Measurements from ENCODE around the gene TSGA10. TPM values are rescaled to one million over a fixed set of nuclear protein-coding genes. Genes with fewer than 3 reads are reported as not detected.

Gene TSGA10
- total and polyA plus RNA-seq, 2 donors from 2014 or later, result 5.3 to 16.1 TPM

GRCh38 chr2:98959810-98960507 is 194.8 kb downstream of the TSGA10 start:
- H3K4me3 ChIP-seq (ENCODE audit: low read length in 3 of 3), result no peak overlapping the region
- no peak for DNase-seq
- H3K9me3 ChIP-seq (ENCODE audit: control insufficient read depth in 2 of 3, insufficient read depth in 1 of 3, low read length in 3 of 3), result peaks cover 0 to 2% (median 0%) of the 10 kb centered on the region in 3 donors
- H3K4me1 ChIP-seq (ENCODE audit: control insufficient read depth in 2 of 3, insufficient read depth in 2 of 3, low read depth in 1 of 3, low read length in 3 of 3), result no peaks in the 10 kb centered on the region
- no peak overlapping the region for H3K27ac ChIP-seq (ENCODE audit: low read depth in 2 of 2, low read length in 2 of 2)
- TF ChIP-seq CTCF (IDR thresholded peaks at IDR 0.05; ENCODE audit: borderline replicate concordance, extremely low read depth, insufficient read depth), result no peak
- H3K27me3 ChIP-seq (ENCODE audit: control insufficient read depth, insufficient read depth, low read length), result no peaks in the 10 kb centered on the region
- H3K36me3 ChIP-seq (ENCODE audit: control insufficient read depth in 2 of 3, insufficient read depth in 3 of 3, low read length in 3 of 3), result no peaks in the 10 kb centered on the region
- no peak for FAIRE-seq
- no peak overlapping the region for H3K9ac ChIP-seq (ENCODE audit: low read length in 3 of 3)
- intact Hi-C loops (cut with DNase I), result no loop called here

- intact Hi-C loops (cut with DNase I), result no loop called here
- no peaks in the 10 kb centered on the region for H3K4me1 ChIP-seq (ENCODE audit: control insufficient read depth in 2 of 3, insufficient read depth in 2 of 3, low read depth in 1 of 3, low read length in 3 of 3)
- DNase-seq, result no peak
- H3K9me3 ChIP-seq (ENCODE audit: control insufficient read depth in 2 of 3, insufficient read depth in 1 of 3, low read length in 3 of 3), result no peaks in the 10 kb centered on the region
- no peak overlapping the region for H3K27ac ChIP-seq (ENCODE audit: low read depth in 2 of 2, low read length in 2 of 2)
- no peak overlapping the region for H3K9ac ChIP-seq (ENCODE audit: low read length in 3 of 3)
- no peak overlapping the region for H3K4me3 ChIP-seq (ENCODE audit: low read length in 3 of 3)
- no peaks in the 10 kb centered on the region for H3K27me3 ChIP-seq (ENCODE audit: control insufficient read depth, insufficient read depth, low read length)
- no peak for FAIRE-seq
- TF ChIP-seq CTCF (IDR thresholded peaks at IDR 0.05; ENCODE audit: borderline replicate concordance, extremely low read depth, insufficient read depth), result no peak
- H3K36me3 ChIP-seq (ENCODE audit: control insufficient read depth in 2 of 3, insufficient read depth in 3 of 3, low read length in 3 of 3), result no peaks in the 10 kb centered on the region
Observed at GRCh38 chr2:98952966-98953365, 201.8 kb downstream of the TSGA10 start.

- no peak for TF ChIP-seq CTCF (IDR thresholded peaks at IDR 0.05; ENCODE audit: borderline replicate concordance, extremely low read depth, insufficient read depth)
Observed at GRCh38 chr2:98948956-98949739, 205.6 kb downstream of the TSGA10 start.

More at GRCh38 chr2:98948956-98949739, 205.6 kb downstream of the TSGA10 start:
- FAIRE-seq (no peak), DNase-seq (no peak)
- Histone ChIP-seq H3K9ac (ENCODE audit: low read length in 3 of 3) (no peak overlapping the region), H3K27me3 (ENCODE audit: control insufficient read depth, insufficient read depth, low read length) (no peaks in the 10 kb centered on the region), H3K27ac (ENCODE audit: low read depth in 2 of 2, low read length in 2 of 2) (no peak overlapping the region), H3K36me3 (ENCODE audit: control insufficient read depth in 2 of 3, insufficient read depth in 3 of 3, low read length in 3 of 3) (no peaks in the 10 kb centered on the region), H3K4me1 (ENCODE audit: control insufficient read depth in 2 of 3, insufficient read depth in 2 of 3, low read depth in 1 of 3, low read length in 3 of 3) (no peaks in the 10 kb centered on the region), H3K9me3 (ENCODE audit: control insufficient read depth in 2 of 3, insufficient read depth in 1 of 3, low read length in 3 of 3) (no peaks in the 10 kb centered on the region), H3K4me3 (ENCODE audit: low read length in 3 of 3) (no peak overlapping the region)
- intact Hi-C loops (cut with DNase I), result no loop called here

Data from kidney (tissue), 14 donors.